ENCODE data around the gene CLN6.

DNA sequence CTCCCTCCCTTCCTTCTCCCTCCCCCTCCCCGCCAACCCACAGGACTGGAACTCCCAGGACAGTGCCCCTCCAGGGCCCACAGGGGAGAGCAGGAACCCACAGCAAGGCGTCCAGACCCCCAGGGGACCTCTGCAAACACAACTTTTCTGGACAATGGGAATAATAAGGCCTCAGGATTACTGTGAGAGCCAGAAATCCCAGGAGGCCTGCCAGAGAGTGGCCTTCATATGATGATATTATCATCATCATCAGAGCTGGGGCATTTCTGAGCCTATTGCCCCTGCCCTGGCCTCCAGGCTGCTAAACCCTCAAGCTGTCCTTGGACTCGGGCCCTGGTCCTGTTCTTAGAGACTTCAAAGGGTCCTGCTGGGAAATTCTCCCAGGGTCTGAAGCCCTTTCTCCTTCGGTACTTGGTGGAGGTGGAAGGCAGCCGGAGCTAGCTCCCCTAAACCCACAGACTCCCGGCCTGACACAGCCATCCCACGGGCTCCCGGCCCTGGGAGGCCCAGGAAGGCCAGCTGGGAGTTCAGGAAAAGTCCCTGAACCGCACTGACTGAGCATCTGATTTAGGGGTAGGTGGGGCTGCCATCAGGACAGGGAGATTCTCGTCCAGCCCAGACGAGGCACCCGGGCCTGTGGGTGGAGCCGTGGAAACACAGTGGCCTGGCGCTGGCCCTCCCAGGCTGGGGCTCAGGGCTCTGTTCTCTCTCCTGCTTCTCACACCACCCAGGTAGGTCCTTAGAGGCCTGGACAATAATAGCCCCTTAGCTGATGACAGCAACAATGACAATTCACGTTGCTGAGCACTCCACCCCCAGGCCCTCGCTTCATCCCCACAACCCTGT, 29.3 kb downstream of the CLN6 start:
- TF ChIP-seq ZFX (IDR thresholded peaks at IDR 0.05) = no peak
- TF ChIP-seq, protein P1, sequence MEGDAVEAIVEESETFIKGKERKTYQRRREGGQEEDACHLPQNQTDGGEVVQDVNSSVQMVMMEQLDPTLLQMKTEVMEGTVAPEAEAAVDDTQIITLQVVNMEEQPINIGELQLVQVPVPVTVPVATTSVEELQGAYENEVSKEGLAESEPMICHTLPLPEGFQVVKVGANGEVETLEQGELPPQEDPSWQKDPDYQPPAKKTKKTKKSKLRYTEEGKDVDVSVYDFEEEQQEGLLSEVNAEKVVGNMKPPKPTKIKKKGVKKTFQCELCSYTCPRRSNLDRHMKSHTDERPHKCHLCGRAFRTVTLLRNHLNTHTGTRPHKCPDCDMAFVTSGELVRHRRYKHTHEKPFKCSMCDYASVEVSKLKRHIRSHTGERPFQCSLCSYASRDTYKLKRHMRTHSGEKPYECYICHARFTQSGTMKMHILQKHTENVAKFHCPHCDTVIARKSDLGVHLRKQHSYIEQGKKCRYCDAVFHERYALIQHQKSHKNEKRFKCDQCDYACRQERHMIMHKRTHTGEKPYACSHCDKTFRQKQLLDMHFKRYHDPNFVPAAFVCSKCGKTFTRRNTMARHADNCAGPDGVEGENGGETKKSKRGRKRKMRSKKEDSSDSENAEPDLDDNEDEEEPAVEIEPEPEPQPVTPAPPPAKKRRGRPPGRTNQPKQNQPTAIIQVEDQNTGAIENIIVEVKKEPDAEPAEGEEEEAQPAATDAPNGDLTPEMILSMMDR (conservative IDR thresholded peaks at IDR 0.05) = no peak
